GM20431 (cell line): Measurements from ENCODE around the gene RPS2.

ENCODE experiments used
- in situ Hi-C: fragments of 300-500 bp; cut with MseI, MboI; formaldehyde crosslinking; loops from one replicate; pipeline ENCODE4 v1.15.0; 2020; ENCODE audit warnings: low sequenced_read_pairs; ENCODE audit not compliant: unreplicated experiment

The RPS2 gene

DNA sequence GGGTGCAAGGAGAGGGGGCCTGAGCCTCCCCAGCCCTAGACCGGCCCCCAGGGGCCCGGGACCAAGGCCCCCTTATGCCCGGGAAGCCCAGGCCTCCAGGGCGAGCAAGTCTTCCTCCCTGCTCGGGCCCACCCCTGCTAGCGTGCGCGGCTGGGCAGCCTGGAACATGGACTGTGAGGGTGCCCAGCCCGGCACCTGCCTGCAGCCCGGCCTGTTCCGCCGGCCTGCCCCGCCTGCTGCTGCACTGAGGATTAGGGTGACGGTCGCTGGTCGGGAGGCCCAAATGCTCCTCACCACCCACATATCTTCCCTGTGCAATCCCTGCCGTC, 52.4 kb downstream of the RPS2 start:
- in situ Hi-C loops = no loop called here
